Retina (tissue), 1 donor: ENCODE data around the gene JPH4.
"Not testable (repeated sequence)": the region's sequence is repeated elsewhere in the genome, so short reads cannot be mapped to it uniquely, and the experiment has no call there.

Experiments
- DNase-seq: peaks from one replicate; pipeline ENCODE4 v3.0.0-alpha.2; 2016

Gene JPH4

DNA sequence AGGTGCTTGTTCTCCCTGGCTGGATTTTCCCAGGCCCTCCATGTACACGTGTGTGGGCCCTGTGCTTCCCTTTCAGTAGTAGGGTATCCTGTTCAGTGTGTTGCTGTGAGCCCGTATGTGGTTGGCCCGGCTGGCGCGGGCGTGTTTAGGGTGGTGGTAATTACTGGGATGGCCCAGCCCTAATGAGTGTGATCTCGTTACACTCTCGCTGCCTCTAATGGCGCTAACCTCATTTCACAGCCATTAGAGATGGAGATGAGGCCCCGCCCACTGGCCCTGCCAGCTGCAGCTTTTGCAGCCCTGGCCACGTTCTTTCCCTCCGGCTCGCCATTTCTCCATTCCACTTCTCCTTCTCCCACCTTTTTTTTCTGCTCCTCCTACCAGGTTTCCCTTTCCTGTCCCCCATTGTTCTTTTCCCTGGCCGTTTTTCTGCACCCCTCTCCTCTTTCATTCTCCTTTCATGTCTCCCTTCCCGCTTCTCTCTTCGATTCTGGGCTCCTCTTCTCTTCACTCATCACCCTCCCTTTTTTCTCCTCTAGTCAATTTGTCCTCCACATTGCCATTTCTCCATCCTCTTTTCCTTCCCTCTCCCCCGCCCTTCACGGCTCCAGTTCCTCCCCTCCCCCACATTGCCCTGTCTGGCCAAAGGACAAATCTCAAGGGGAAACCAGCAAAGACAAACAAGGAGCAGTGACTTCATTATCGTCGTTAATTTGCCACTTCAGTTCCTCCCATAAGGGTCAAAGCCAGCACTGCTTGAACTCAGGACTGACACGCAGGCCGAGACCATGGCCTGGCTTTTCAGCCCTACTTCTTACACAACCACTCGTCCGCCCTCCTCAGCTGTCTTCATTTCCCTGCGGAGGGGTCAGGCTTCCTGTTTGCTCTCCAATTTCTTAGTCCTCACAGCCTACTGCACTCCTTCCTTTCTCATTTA is 33.8 kb downstream of the JPH4 start:
- DNase-seq: peak; percentile 82

GRCh38 chr14:23543403-23543802 is 35.2 kb downstream of the JPH4 start:
- DNase-seq: no peak

GRCh38 chr14:23542261-23542660 is 36.3 kb downstream of the JPH4 start:
- DNase-seq: no peak

- no peak for DNase-seq
Observed at GRCh38 chr14:23540141-23540469, 38.5 kb downstream of the JPH4 start.

DNA sequence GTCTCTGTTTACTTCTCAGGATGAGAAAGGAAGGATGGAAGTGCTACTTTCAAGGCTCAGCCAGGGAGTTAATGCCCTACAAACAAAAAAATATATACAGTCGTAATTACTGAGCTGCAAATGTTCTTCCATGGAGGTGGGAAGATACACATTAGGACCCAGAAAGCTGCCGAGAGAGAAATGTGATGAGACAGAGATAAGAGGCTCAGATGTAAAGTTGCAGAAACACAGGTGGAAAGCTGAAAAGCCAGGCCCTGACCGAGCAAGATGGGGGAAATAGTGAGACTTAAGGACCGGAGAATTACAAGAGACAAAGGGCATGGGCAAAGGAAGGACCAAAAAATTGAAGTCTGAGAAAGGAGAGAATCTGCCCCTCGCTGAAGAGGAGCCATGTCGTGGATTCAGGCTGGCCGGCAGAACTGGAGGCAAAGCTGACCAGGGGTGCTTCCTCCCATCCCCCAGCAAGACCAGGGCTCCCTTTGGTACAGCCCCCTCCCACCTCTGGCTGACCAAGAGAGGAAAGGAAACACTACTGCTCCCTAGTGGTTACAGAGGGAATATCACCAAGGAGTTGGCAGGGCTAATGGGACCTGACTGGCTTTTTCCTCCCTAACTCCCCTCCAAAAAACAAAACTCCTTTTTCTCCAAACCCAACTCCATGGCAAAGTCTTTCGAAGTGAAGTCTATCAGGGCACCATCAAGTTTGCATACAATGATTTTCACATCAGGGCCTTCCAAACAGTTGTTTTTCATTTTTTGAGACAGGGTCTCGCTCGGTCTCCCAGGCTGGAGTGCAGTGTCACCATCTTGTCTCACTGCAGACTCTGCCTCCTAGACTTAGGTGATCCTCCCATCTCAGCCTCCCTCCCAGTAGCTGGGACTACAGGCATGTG is 39.1 kb downstream of the JPH4 start:
- DNase-seq: peak; percentile 72

DNA sequence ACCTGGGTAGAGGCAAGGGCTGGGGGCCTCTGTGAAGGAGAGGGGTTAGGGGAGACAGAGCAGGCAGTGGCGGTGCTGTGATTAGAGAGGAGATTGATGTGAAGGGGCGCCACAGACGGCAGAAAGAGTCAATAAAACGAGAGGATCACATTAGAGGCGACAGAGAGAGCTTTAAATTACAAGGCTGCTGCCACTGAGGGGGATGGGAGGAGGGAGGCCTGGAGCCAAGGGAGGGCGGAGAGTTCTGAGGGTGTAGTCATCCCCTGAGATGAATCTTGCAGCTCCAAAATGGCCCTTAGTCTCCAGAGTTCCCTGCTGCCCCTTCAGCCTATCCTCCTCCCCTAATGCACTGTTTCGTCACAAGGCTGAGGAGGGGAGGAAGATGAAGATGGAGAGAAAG is 39.8 kb downstream of the JPH4 start:
- peak; percentile 37 for DNase-seq

GRCh38 chr14:23538050-23538718 is 40.4 kb downstream of the JPH4 start:
- no peak for DNase-seq

DNA sequence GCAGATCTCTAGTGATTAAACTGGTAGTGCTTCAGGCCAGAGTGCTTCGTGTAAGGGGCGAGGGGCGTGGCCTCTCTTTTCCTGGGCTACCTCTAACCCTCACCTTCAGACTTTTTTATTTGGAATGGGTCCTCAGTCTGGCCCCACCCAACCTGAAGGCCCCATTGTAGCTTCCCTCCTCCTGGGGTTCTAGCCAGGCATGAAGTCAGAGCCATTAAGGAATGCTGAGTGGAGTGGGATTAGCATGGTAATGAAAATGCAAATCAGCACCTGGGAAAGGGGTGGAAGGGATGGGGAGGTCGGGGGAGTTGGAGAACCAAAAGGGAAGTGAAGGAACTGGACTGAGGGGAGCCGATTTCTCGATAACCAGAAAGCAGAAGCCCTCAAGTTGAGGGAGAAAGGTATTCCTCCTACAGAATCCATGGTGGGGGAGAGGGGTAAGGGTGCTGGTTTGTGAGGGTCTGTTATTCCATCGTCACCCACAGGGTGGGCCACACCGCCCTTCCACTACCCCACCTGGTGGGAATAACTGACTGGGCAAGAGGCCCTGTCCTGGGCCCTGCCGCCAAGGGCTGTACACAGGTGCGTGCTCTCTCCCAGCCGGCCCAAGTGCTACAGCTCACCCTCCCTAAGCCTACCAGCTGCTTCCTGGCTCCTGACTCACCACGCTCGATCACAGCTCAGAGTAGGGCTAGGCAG is 41.1 kb downstream of the JPH4 start:
- DNase-seq: no peak

DNA sequence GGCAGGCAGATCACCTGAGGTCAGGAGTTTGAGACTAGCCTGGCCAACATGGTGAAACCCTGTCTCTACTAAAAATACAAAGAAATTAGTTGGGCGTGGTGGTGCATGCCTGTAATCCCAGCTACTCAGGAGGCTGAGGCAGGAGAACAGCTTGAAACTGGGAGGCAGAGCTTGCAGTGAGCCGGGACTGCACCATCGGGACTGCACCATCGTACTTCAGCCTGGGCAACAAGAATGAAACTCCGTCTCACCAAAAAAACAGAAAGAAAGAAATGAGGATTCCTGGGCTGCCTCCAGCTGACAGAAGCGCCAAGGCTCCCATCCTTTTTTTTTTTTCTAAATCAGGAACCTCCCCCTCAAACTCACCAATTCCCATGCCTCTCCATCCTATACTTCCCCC is 41.7 kb downstream of the JPH4 start:
- DNase-seq: not testable (repeated sequence)

- no peak for DNase-seq
Observed at GRCh38 chr14:23536494-23536893, 42.1 kb downstream of the JPH4 start.

DNA sequence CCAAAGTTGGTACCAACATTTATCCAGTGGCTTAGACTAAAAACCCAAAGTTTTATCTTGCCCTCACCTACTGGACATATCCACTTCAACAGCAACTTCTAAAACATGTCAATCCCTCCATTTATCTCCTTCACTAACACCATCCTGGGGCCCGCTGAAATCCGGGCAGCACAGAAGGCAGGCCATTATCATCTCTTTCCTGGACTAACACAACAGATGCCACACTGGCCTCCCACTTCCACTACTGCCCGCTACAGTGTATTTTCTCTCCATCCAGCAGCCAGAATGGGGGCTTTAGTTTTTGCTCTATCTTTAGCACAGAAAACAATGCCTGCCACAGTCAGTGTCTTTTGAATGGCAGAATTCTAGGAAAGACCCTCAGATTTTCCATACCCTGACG is 42.6 kb downstream of the JPH4 start:
- no peak for DNase-seq

GRCh38 chr14:23533652-23534435 is 44.7 kb downstream of the JPH4 start:
- no peak for DNase-seq

GRCh38 chr14:23532658-23533057 is 45.9 kb downstream of the JPH4 start:
- DNase-seq: no peak

GRCh38 chr14:23531391-23531790 is 47.2 kb downstream of the JPH4 start:
- DNase-seq: no peak

DNA sequence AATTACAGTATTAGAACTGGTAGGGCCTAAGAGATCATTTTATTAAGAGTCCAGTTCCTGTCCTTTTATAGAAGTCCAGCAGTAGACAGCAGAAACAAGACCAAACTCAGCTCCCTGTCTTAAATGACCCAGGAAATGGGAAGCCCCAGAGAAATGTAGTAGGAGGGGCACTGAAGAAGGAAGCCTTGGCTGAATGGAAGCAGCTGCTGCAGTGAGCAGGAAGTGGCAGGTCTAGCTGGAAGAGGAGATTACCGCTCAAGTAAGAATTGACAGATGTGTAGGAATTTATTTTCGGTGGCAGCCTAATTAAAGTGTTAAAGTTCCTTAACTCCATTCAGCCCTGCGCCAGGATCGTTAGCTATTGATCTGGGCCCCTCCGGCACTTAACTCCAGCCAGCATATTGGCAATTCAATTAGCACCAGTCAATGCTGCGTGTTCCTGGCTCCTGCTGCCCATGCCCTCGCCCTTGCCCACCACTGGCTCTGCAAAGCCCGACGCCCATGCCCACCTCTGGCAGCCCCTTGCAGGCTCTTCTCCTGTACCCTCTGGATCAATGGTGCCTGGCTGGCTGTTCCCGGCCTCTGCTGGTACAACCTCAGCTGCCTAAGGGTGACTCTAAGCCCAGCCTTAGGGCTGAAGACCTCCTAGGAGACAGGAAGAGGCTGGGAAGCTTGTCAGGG is 48.1 kb downstream of the JPH4 start:
- peak; percentile 37 for DNase-seq

DNA sequence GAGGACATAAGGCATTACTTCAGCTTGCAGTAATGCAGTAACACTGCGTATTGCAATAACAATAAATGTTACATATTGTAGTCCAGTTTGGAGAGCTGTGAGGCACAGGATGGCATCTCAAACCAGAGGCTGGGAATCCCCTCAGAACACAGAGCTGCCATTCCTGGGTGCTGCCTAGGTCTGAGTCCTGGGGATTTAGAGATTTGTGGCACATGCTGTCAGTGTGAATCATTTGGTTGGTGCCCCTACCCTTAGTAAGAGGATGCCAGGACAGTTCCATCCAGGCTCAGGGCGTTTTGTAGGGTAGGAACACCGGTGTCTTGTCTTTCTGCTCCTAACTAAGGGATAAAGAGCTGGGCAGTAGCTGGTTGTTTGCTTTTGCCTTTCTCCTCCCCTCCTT is 49.6 kb downstream of the JPH4 start:
- DNase-seq: no peak

- DNase-seq: no peak
Observed at GRCh38 chr14:23528555-23528954, 50.0 kb downstream of the JPH4 start.

- no peak for DNase-seq
Observed at GRCh38 chr14:23525611-23526010, 53.0 kb downstream of the JPH4 start.

DNA sequence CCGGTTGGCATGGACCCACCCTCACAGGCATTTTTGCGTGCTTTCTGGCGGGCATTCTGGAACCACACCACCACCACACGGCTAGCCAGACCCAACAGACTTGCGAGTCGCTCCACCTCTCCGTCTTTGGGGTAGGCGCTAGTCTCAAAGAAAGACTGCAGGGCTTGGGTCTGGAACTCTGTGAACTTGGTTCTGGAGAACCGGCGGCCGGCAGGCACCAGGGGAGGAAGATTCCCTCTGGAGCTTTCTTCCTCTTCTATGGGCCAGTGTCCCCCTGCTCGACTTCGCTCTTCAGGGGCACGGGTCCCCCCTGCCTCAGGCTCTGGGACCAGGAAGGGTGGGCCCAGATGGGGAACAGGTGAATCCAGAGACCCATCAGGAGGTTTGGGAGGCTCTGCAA is 53.6 kb downstream of the JPH4 start:
- DNase-seq: no peak

DNA sequence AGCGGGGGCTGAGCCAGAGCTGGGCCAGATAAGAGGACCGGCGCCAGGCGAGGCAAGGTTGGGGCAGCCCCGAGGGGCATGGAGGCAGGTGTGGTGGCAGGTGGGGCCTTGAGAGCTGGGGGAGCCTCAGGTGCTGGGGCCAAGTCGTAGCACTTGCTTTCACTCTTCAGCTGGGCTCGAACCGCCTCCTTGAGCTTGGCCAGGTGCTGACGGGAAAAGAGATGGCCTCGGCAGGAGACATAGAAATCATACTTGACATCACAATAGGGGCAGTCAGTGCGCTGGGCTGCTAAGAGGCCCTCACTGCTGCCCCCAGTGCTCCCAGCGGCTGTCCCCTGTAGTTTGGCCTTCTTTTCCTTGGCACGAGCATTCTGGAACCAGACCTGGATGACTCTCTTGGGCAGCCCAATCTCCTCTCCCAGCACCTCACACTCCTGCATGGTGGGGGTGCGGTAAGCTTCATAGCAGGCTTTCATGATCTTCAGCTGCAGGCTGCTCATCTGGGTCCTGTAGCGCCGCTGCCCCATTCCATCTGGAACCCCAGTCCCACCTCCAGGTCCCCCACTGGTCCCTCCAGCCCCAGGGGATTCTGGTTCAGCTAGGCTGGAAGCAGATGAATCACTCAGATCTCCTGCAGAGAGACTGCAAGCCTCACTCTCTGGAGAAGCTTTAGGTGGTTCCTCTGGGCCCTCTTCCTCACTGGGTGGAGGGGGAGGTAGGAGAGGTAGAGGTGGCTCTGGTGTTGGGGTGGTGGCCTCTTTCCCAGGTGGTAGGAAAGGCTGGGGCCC is 55.2 kb downstream of the JPH4 start:
- DNase-seq: no peak
